SKM-1 (cell line): ENCODE data around the gene SMYD3.

Experiments
- DNase-seq: peaks from one replicate; lab custom pipeline; 2025; ENCODE audit not compliant: unreplicated experiment; lab: John Stamatoyannopoulos, UW

The SMYD3 gene

GRCh38 chr1:246317332-246318035 lies 189.6 kb downstream of the SMYD3 start:
- no peak for DNase-seq

GRCh38 chr1:246311461-246311860 lies 195.6 kb downstream of the SMYD3 start:
- DNase-seq: no peak

- DNase-seq: no peak
Measured at GRCh38 chr1:246309247-246309884, 197.7 kb downstream of the SMYD3 start.

GRCh38 chr1:246308533-246309075 lies 198.5 kb downstream of the SMYD3 start:
- DNase-seq: no peak

GRCh38 chr1:246306415-246307037 lies 200.6 kb downstream of the SMYD3 start:
- no peak for DNase-seq

GRCh38 chr1:246304484-246305259 lies 202.4 kb downstream of the SMYD3 start:
- no peak for DNase-seq

- no peak for DNase-seq
Measured at GRCh38 chr1:246302711-246303317, 204.3 kb downstream of the SMYD3 start.

GRCh38 chr1:246302251-246302625 lies 204.8 kb downstream of the SMYD3 start:
- DNase-seq: no peak

GRCh38 chr1:246301553-246302250 lies 205.4 kb downstream of the SMYD3 start:
- no peak for DNase-seq

- no peak for DNase-seq
Measured at GRCh38 chr1:246300626-246301549, 206.2 kb downstream of the SMYD3 start.

- DNase-seq: no peak
Measured at GRCh38 chr1:246297279-246298265, 209.5 kb downstream of the SMYD3 start.

- no peak for DNase-seq
Measured at GRCh38 chr1:246295968-246296367, 211.1 kb downstream of the SMYD3 start.

GRCh38 chr1:246295340-246295739 lies 211.7 kb downstream of the SMYD3 start:
- no peak for DNase-seq

GRCh38 chr1:246294263-246294662 lies 212.8 kb downstream of the SMYD3 start:
- no peak for DNase-seq

GRCh38 chr1:246293366-246294121 lies 213.5 kb downstream of the SMYD3 start:
- no peak for DNase-seq

GRCh38 chr1:246292571-246292970 lies 214.5 kb downstream of the SMYD3 start:
- DNase-seq: no peak

- no peak for DNase-seq
Measured at GRCh38 chr1:246291127-246291526, 216.0 kb downstream of the SMYD3 start.
